Neural crest cell (in vitro differentiated cells): ENCODE data around the gene SALL3. TPM values are rescaled to one million over a fixed set of nuclear protein-coding genes. Genes with fewer than 3 reads are reported as not detected.

Experiments used
- DNase-seq: peaks from one replicate; pipeline ENCODE4 v3.0.0; 2021; ENCODE audit warnings: low read depth, mixed read lengths, low spot score
- H3K27ac Mint-ChIP-seq: one replicate; pipeline ENCODE4 v1.8.0; 2021; ENCODE audit warnings: mild to moderate bottlenecking, mixed read lengths; ENCODE audit not compliant: unreplicated experiment
- H3K27me3 Mint-ChIP-seq: 2 replicates; pipeline ENCODE4 v1.8.0; 2021; ENCODE audit warnings: low read depth, mild to moderate bottlenecking, mixed read lengths
- H3K36me3 Mint-ChIP-seq: 2 replicates; pipeline ENCODE4 v1.8.0; 2021; ENCODE audit warnings: low read depth, mild to moderate bottlenecking, mixed read lengths
- H3K4me1 Mint-ChIP-seq: 2 replicates; pipeline ENCODE4 v1.8.0; 2021; ENCODE audit warnings: mixed read lengths
- H3K4me3 Mint-ChIP-seq: one replicate; pipeline ENCODE4 v1.8.0; 2021; ENCODE audit warnings: mild to moderate bottlenecking, mixed read lengths
- H3K9me3 Mint-ChIP-seq: 2 replicates; pipeline ENCODE4 v1.8.0; 2021; ENCODE audit warnings: mixed read lengths
- total RNA-seq: library from RNA; stranded (reverse); gene quantifications from 2 replicates; pipeline ENCODE4 v1.2.1, GENCODE V29; 2021
- TF ChIP-seq, protein P1 (sequence below): fragments of 200-600 bp; sonication (generic); conservative IDR thresholded peaks from 2 replicates; pipeline ENCODE4 v1.5.0; 2021; ENCODE audit warnings: antibody characterized with exemption, mild to moderate bottlenecking

SALL3 gene
- total RNA-seq, 1 donor from 2014 or later, result 9.1 TPM

DNA sequence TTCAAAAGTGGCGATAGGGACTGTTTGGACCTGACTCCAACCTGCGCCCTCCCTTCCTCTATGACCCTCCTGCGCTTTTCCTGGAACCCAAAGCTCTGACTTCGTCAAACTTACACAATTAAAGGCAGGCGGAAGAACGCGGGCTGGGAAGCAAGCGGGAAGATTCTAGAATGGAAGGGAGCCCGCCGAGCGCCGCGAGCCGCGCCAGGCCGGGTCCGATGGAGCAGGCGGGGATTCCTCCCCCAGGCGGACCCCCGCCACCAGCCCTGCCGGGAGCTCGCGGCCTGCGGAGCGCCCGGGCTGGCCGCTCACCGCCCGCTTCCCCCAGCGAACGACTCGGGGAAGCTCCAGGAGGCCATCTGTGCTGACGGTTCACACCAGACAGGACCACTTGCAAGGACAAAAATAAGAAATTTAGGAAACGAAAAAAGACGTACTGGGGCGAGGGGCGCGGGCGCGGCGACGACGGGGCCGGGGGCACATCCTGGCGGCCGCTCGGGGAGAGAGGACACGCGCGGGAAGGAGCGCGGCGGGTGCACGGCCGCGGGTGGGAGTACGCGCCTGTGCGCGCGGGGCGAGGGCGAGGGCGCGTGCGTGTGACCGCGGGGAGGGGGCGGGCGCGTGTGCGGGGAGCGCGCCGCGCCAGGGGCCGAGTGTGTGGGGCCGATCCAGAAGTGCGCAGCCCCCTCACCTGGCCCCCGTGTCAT lies 1.1 kb upstream of the SALL3 start:
- DNase-seq, result no peak
- Mint-ChIP-seq H3K36me3 (peaks cover 6% of the 10 kb centered on the region), H3K27me3 (peaks cover 75% of the 10 kb centered on the region), H3K4me1 (peaks cover 43% of the 10 kb centered on the region), H3K9me3 (no peaks in the 10 kb centered on the region), H3K4me3 (peak overlapping the region; percentile 83), H3K27ac (no peak overlapping the region)
- TF ChIP-seq, protein P1, sequence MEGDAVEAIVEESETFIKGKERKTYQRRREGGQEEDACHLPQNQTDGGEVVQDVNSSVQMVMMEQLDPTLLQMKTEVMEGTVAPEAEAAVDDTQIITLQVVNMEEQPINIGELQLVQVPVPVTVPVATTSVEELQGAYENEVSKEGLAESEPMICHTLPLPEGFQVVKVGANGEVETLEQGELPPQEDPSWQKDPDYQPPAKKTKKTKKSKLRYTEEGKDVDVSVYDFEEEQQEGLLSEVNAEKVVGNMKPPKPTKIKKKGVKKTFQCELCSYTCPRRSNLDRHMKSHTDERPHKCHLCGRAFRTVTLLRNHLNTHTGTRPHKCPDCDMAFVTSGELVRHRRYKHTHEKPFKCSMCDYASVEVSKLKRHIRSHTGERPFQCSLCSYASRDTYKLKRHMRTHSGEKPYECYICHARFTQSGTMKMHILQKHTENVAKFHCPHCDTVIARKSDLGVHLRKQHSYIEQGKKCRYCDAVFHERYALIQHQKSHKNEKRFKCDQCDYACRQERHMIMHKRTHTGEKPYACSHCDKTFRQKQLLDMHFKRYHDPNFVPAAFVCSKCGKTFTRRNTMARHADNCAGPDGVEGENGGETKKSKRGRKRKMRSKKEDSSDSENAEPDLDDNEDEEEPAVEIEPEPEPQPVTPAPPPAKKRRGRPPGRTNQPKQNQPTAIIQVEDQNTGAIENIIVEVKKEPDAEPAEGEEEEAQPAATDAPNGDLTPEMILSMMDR, result no peak

- H3K4me1 Mint-ChIP-seq, result peaks cover 49% of the 10 kb centered on the region
- peaks cover 78% of the 10 kb centered on the region for H3K27me3 Mint-ChIP-seq
- TF ChIP-seq, protein P1, result no peak
- no peak overlapping the region for H3K27ac Mint-ChIP-seq
- no peak overlapping the region for H3K4me3 Mint-ChIP-seq
- H3K9me3 Mint-ChIP-seq, result no peaks in the 10 kb centered on the region
- peaks cover 6% of the 10 kb centered on the region for H3K36me3 Mint-ChIP-seq
- DNase-seq, result no peak
These were observed 425 bp upstream of the SALL3 start for GRCh38 chr18:78979056-78979729.

- H3K27ac Mint-ChIP-seq, result no peak overlapping the region
- peaks cover 79% of the 10 kb centered on the region for H3K27me3 Mint-ChIP-seq
- no peak overlapping the region for H3K4me3 Mint-ChIP-seq
- peak; percentile 22 for DNase-seq
- TF ChIP-seq, protein P1, result no peak
- peaks cover 1% of the 10 kb centered on the region for H3K36me3 Mint-ChIP-seq
- no peaks in the 10 kb centered on the region for H3K9me3 Mint-ChIP-seq
- peaks cover 49% of the 10 kb centered on the region for H3K4me1 Mint-ChIP-seq
These were observed 707 bp downstream of the SALL3 start for GRCh38 chr18:78980279-78980771.

DNA sequence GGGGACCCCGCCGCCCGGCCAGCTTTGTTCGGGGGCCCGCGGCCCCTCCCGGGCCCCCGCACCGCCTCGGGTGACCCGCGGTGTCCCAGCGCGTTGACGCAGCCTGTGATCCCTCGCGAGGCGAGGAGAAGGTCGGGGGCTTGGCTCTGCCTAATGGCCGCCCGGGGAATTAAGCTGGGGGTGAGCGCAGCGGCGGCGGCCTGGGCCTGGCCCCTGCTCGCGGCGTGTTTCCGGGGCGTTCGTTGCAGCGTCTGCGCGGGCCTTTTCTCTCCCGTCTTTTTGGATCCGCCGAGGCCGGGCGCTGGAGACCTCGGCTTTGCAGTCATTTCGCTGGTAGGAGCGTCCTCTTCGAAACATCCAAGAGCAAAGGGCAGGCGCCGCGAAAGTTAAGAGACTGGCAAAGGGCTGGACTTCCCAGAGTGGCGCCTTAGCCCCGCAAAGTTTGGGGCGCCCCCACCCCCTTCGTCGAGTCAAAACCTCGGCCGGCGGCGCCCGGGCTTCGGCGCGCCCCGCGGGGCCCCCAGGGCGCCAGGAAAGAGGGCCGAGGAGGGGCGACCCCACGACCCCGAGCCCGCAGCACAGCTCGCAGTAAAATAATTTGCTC lies 1.3 kb downstream of the SALL3 start:
- TF ChIP-seq, protein P1, result no peak
- Mint-ChIP-seq H3K9me3 (no peaks in the 10 kb centered on the region), H3K27ac (no peak overlapping the region), H3K4me3 (peak overlapping the region; percentile 85), H3K36me3 (no peaks in the 10 kb centered on the region), H3K4me1 (peaks cover 52% of the 10 kb centered on the region), H3K27me3 (peaks cover 79% of the 10 kb centered on the region)
- DNase-seq, result peak; percentile 22

- TF ChIP-seq, protein P1, result no peak
- H3K4me3 Mint-ChIP-seq, result peak overlapping the region; percentile 85
- no peaks in the 10 kb centered on the region for H3K36me3 Mint-ChIP-seq
- H3K4me1 Mint-ChIP-seq, result peaks cover 58% of the 10 kb centered on the region
- no peaks in the 10 kb centered on the region for H3K9me3 Mint-ChIP-seq
- DNase-seq, result no peak
- H3K27ac Mint-ChIP-seq, result no peak overlapping the region
- peaks cover 79% of the 10 kb centered on the region for H3K27me3 Mint-ChIP-seq
These were observed 1.8 kb downstream of the SALL3 start for GRCh38 chr18:78981394-78981831.
